Activated T-cell treated with anti-CD3 and anti-CD28 coated beads for 1 hour (primary cell): ENCODE measurements around the gene C1orf216.
"Not testable (repeated sequence)": the region's sequence is repeated elsewhere in the genome, so short reads cannot be mapped to it uniquely, and the experiment has no call there.

ENCODE experiments used
- DNase-seq: peaks from one replicate; pipeline ENCODE4 v3.0.0-alpha.2; 2020; ENCODE audit warnings: low read depth

Gene C1orf216

GRCh38 chr1:35718492-35719336, at the start of gene C1orf216:
C1orf216 (minus strand) TSS chr1:35718884; CDS start chr1:35716321, 2,563 bp downstream.
- DNase-seq: peak; percentile 50

- DNase-seq: no peak
Measured at GRCh38 chr1:35764283-35764682, 45.6 kb upstream of the C1orf216 start.

GRCh38 chr1:35763201-35763600, 44.5 kb upstream of the C1orf216 start:
- DNase-seq: no peak

- DNase-seq: no peak
Measured at GRCh38 chr1:35762141-35762540, 43.5 kb upstream of the C1orf216 start.

- no peak for DNase-seq
Measured at GRCh38 chr1:35756064-35756463, 37.4 kb upstream of the C1orf216 start.

GRCh38 chr1:35753626-35754260, 35.1 kb upstream of the C1orf216 start:
- DNase-seq: no peak

GRCh38 chr1:35748326-35748725, 29.6 kb upstream of the C1orf216 start:
- no peak for DNase-seq

- DNase-seq: no peak
Measured at GRCh38 chr1:35745124-35745730, 26.5 kb upstream of the C1orf216 start.

- DNase-seq: no peak
Measured at GRCh38 chr1:35737120-35737519, 18.4 kb upstream of the C1orf216 start.

GRCh38 chr1:35727434-35728040, 8.9 kb upstream of the C1orf216 start:
- no peak for DNase-seq

GRCh38 chr1:35726450-35727433, 8.1 kb upstream of the C1orf216 start:
- peak; percentile 24 for DNase-seq

- DNase-seq: no peak
Measured at GRCh38 chr1:35725596-35725995, 6.9 kb upstream of the C1orf216 start.

GRCh38 chr1:35717911-35718476, 690 bp downstream of the C1orf216 start:
- no peak for DNase-seq

GRCh38 chr1:35715568-35716002, 3.1 kb downstream of the C1orf216 start:
- peak; percentile 75 for DNase-seq

- DNase-seq: no peak
Measured at GRCh38 chr1:35714921-35715567, 3.6 kb downstream of the C1orf216 start.

- not testable (repeated sequence) for DNase-seq
Measured at GRCh38 chr1:35711098-35711497, 7.6 kb downstream of the C1orf216 start.

GRCh38 chr1:35708952-35709351, 9.7 kb downstream of the C1orf216 start:
- no peak for DNase-seq

GRCh38 chr1:35708441-35708921, 10.2 kb downstream of the C1orf216 start:
- no peak for DNase-seq

- DNase-seq: no peak
Measured at GRCh38 chr1:35707601-35708440, 10.9 kb downstream of the C1orf216 start.
